Panc1 (cell line): ENCODE data around the gene DLGAP4. TPM values are rescaled to one million over a fixed set of nuclear protein-coding genes. Genes with fewer than 3 reads are reported as not detected.

Experiments used
- ATAC-seq: fragments of 200-7000 bp; cut with Tn5 transposase; 2 replicates; pipeline ENCODE4 v1.9.1; 2020; ENCODE audit warnings: mild to moderate bottlenecking, moderate library complexity
- BruUV-seq: library from RNA; stranded (reverse); fragments of 400-500 nt; replicated peaks from 2 replicates; lab custom pipeline; 2021; lab: Mats Ljungman, UMichigan
- CTCF ChIA-PET: fragments of 300-600 bp; sonication (Branson Sonifier 250); formaldehyde crosslinking; loops from one replicate; lab custom pipeline; 2022; ENCODE audit warnings: antibody characterized with exemption; lab: Charles Lee
- POLR2A ChIA-PET: fragments of 300-600 bp; sonication (Branson Sonifier 250); formaldehyde crosslinking; loops from one replicate; lab custom pipeline; 2022; ENCODE audit warnings: antibody characterized with exemption; lab: Charles Lee
- DNase-seq: peaks from one replicate; pipeline ENCODE4 v3.0.0-alpha.2; 2010; ENCODE audit warnings: low read depth, low spot score
- H3K27ac ChIP-seq: 2 replicates; pipeline ENCODE4 v1.5.1; 2011; ENCODE audit warnings: mild to moderate bottlenecking, low read length, inconsistent platforms
- H3K27me3 ChIP-seq: fragments of 200-500 bp; sonication (Bioruptor generic); 2 replicates; pipeline ENCODE4 v1.6.0; 2014; ENCODE audit warnings: low read length, inconsistent platforms; ENCODE audit not compliant: control insufficient read depth, insufficient read depth
- H3K36me3 ChIP-seq: fragments of 200-500 bp; sonication (Bioruptor generic); 2 replicates; pipeline ENCODE4 v1.5.1; 2014; ENCODE audit warnings: inconsistent platforms, mild to moderate bottlenecking, low read length, moderate library complexity; ENCODE audit not compliant: control insufficient read depth, insufficient read depth
- H3K4me1 ChIP-seq: 2 replicates; pipeline ENCODE4 v1.5.1; 2011; ENCODE audit warnings: inconsistent platforms, mild to moderate bottlenecking, low read length, moderate library complexity; ENCODE audit not compliant: control insufficient read depth, insufficient read depth
- H3K4me3 ChIP-seq, 2 experiments: 2 replicates each; pipeline ENCODE4 v1.5.1; 2011 to 2012; ENCODE audit warnings: low read depth in 2 of 2, low read length in 2 of 2, mild to moderate bottlenecking in 2 of 2, inconsistent platforms in 1 of 2, moderate library complexity in 1 of 2
- H3K9me3 ChIP-seq: fragments of 200-500 bp; sonication (Bioruptor generic); 2 replicates; pipeline ENCODE4 v1.5.1; 2014; ENCODE audit warnings: low read depth, mild to moderate bottlenecking, inconsistent platforms, low read length, moderate library complexity; ENCODE audit not compliant: control insufficient read depth, insufficient read depth
- CTCF ChIP-seq: fragments of 450-650 bp; IDR thresholded peaks from 2 replicates; pipeline ENCODE4 v1.5.1; 2017; ENCODE audit warnings: mild to moderate bottlenecking
- POLR2AphosphoS5 ChIP-seq: IDR thresholded peaks from 2 replicates; pipeline ENCODE4 v1.6.1; 2012; ENCODE audit warnings: mild to moderate bottlenecking, low read depth, low read length, moderate library complexity
- REST ChIP-seq, 2 experiments: IDR thresholded peaks; 2 replicates each; pipeline ENCODE4 v1.6.1; 2011 to 2012; ENCODE audit warnings: low read depth in 2 of 2, control low read depth in 1 of 2, low read length in 1 of 2, mild to moderate bottlenecking in 1 of 2, moderate library complexity in 1 of 2; ENCODE audit not compliant: insufficient read depth in 1 of 2
- SIN3A ChIP-seq: IDR thresholded peaks from 2 replicates; pipeline ENCODE4 v1.6.1; 2012; ENCODE audit warnings: low read depth, mild to moderate bottlenecking, low read length, moderate library complexity, borderline replicate concordance; ENCODE audit not compliant: insufficient read depth
- TCF7L2 ChIP-seq: IDR thresholded peaks from 2 replicates; pipeline ENCODE4 v1.6.1; 2011; ENCODE audit warnings: mild to moderate bottlenecking, low read depth, low read length, inconsistent platforms
- in situ Hi-C: cut with HindIII; loops from 2 replicates; pipeline ENCODE4 v1.10.0; 2016; ENCODE audit warnings: low sequenced_read_pairs, low pct_unique_long_range_greater_than_20kb
- intact Hi-C: fragments of 100-400 bp; cut with micrococcal nuclease; formaldehyde crosslinking; loops from one replicate; pipeline ENCODE4 v1.10.0; 2022; ENCODE audit not compliant: unreplicated experiment
- total RNA-seq: library from RNA; stranded (reverse); gene quantifications from one replicate; pipeline ENCODE4 v1.2.1, GENCODE V29; 2021; ENCODE audit not compliant: unreplicated experiment

Gene DLGAP4
- total RNA-seq, 1 experiment from 2014 or later: 52.5 TPM

- DNase-seq (no peak), ATAC-seq (no peak)
- Histone ChIP-seq H3K36me3 (no peaks in the 10 kb centered on the region), H3K27me3 (no peaks in the 10 kb centered on the region), H3K27ac (no peak overlapping the region), H3K4me3 (no peak overlapping the region), H3K9me3 (no peaks in the 10 kb centered on the region), H3K4me1 (no peaks in the 10 kb centered on the region)
- ChIA-PET POLR2A (no interaction called here), CTCF (no interaction called here)
- no peak for TF ChIP-seq CTCF
- TF ChIP-seq SIN3A: no peak
- TF ChIP-seq TCF7L2: no peak
- no peak for TF ChIP-seq REST (IDR thresholded peaks at IDR 0.05; ENCODE audit: insufficient read depth in 1 of 2, low read depth in 2 of 2, low read length in 1 of 2)
- TF ChIP-seq POLR2AphosphoS5: no peak
- intact Hi-C loops (no loop called here), in situ Hi-C loops (no loop called here)
- no TSS peak for BruUV-seq
Measured at GRCh38 chr20:36362261-36362660, 56.1 kb downstream of the DLGAP4 start.

GRCh38 chr20:36362978-36363713 is 57.0 kb downstream of the DLGAP4 start:
- Histone ChIP-seq H3K4me1 (no peaks in the 10 kb centered on the region), H3K4me3 (no peak overlapping the region), H3K27ac (no peak overlapping the region), H3K27me3 (no peaks in the 10 kb centered on the region), H3K36me3 (no peaks in the 10 kb centered on the region), H3K9me3 (no peaks in the 10 kb centered on the region)
- in situ Hi-C loops: no loop called here
- no TSS peak for BruUV-seq
- POLR2A ChIA-PET: no interaction called here
- TF ChIP-seq REST (IDR thresholded peaks at IDR 0.05; ENCODE audit: insufficient read depth in 1 of 2, low read depth in 2 of 2, low read length in 1 of 2): no peak
- TF ChIP-seq TCF7L2: no peak
- TF ChIP-seq SIN3A: no peak
- no peak for TF ChIP-seq CTCF
- no peak for TF ChIP-seq POLR2AphosphoS5
- intact Hi-C loops: no loop called here
- CTCF ChIA-PET: interaction anchor here (1.3 kb wide), 1 partner anchor 160 kb away, joined by 3 read pairs; no protein-coding TSS in a partner anchor
- no peak for ATAC-seq
- no peak for DNase-seq
